ENCODE measurements around the gene CIZ1.
A peak's percentile ranks its signal among the peaks of the same experiment; 100 is the strongest.

Gene CIZ1

DNA sequence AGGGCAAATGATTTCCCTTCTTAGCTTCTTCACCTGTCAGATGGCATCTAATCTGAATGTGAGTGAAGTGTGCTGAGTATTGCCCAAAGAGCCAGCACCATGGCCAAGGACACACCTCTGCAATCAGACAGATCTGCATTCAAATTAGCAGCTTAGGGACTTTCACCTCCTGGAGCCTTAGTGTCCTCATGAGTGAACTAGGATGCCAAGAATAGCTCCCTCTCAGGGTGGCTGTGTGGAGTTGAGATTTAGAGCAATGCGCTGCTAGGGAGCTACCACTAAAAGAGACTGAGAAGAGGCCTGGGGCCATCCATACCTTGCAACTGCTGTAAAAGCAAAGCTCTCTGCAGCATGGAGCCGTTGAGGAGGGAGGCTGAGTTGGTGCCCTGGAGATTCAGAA, 1.4 kb downstream of the CIZ1 start:
- Histone ChIP-seq H3K4me2 (ENCODE audit: low read depth, low read length, poor library complexity, severe bottlenecking) (peak overlapping the region; percentile 99), H3K79me2 (ENCODE audit: insufficient read depth, low read length) (peaks cover 25% of the 10 kb centered on the region), H3F3A (ENCODE audit: low read depth) (no peaks in the 10 kb centered on the region), H3K36me3 (ENCODE audit: insufficient read depth, low read length) (no peaks in the 10 kb centered on the region; the same call in 1 of the 2 replicates), H3K9me2 (replicated peaks; ENCODE audit: low read depth, low read length) (no peaks in the 10 kb centered on the region), H3K9ac (ENCODE audit: low read depth, low read length, poor library complexity, severe bottlenecking) (peak overlapping the region; percentile 91), H3K4me1 (ENCODE audit: insufficient read depth, low read length, poor library complexity, severe bottlenecking) (peaks cover 27% of the 10 kb centered on the region), H3K9me3 (ENCODE audit: insufficient read depth, low read depth, low read length) (no peaks in the 10 kb centered on the region), H3K27me3 (ENCODE audit: insufficient read depth, low read length, poor library complexity, severe bottlenecking) (no peaks in the 10 kb centered on the region), H3K4me3 (ENCODE audit: low read length, poor library complexity, severe bottlenecking) (peak overlapping the region; percentile 99), H2AFZ (ENCODE audit: low read length) (no peak overlapping the region), H4K20me1 (ENCODE audit: insufficient read depth, low read length, poor library complexity, severe bottlenecking) (no peaks in the 10 kb centered on the region)
- TF ChIP-seq, protein P1, sequence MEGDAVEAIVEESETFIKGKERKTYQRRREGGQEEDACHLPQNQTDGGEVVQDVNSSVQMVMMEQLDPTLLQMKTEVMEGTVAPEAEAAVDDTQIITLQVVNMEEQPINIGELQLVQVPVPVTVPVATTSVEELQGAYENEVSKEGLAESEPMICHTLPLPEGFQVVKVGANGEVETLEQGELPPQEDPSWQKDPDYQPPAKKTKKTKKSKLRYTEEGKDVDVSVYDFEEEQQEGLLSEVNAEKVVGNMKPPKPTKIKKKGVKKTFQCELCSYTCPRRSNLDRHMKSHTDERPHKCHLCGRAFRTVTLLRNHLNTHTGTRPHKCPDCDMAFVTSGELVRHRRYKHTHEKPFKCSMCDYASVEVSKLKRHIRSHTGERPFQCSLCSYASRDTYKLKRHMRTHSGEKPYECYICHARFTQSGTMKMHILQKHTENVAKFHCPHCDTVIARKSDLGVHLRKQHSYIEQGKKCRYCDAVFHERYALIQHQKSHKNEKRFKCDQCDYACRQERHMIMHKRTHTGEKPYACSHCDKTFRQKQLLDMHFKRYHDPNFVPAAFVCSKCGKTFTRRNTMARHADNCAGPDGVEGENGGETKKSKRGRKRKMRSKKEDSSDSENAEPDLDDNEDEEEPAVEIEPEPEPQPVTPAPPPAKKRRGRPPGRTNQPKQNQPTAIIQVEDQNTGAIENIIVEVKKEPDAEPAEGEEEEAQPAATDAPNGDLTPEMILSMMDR (conservative IDR thresholded peaks at IDR 0.05; ENCODE audit: low read length) = 0 out of 2 replicates have a peak, but pooled peaks have one; percentile 8
- TF ChIP-seq EZH2phosphoT487 (IDR thresholded peaks at IDR 0.05; ENCODE audit: borderline replicate concordance) = no peak

DNA sequence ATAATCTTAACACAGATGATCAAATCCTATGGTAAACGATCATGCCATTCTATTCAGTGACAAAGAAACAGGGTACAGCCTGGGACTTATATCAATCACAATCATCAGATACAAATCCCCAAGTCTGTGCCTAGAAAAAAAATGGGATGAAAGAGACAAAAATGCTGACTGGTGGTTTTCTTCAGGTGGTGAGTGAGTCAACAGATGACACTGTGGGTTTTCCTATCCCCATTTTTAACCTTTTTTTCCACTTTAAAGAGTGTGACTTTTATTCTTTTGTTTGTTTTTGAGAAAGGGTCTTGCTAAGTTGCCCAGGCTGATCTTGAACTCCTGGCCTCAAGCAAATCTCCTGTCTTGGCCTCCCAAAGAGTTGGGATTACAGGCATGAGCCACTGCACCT, 3.2 kb downstream of the CIZ1 start:
- Histone ChIP-seq H3K4me2 (ENCODE audit: low read depth, low read length, poor library complexity, severe bottlenecking) (peak overlapping the region; percentile 35), H4K20me1 (ENCODE audit: insufficient read depth, low read length, poor library complexity, severe bottlenecking) (no peaks in the 10 kb centered on the region), H3K79me2 (ENCODE audit: insufficient read depth, low read length) (peaks cover 25% of the 10 kb centered on the region), H3K9ac (ENCODE audit: low read depth, low read length, poor library complexity, severe bottlenecking) (no peak overlapping the region), H3K4me1 (ENCODE audit: insufficient read depth, low read length, poor library complexity, severe bottlenecking) (peaks cover 27% of the 10 kb centered on the region), H2AFZ (ENCODE audit: low read length) (no peak overlapping the region), H3K36me3 (ENCODE audit: insufficient read depth, low read length) (no peaks in the 10 kb centered on the region; the same call in 1 of the 2 replicates), H3K27me3 (ENCODE audit: insufficient read depth, low read length, poor library complexity, severe bottlenecking) (no peaks in the 10 kb centered on the region), H3K9me2 (replicated peaks; ENCODE audit: low read depth, low read length) (no peaks in the 10 kb centered on the region), H3K9me3 (ENCODE audit: insufficient read depth, low read depth, low read length) (no peaks in the 10 kb centered on the region), H3K4me3 (ENCODE audit: low read length, poor library complexity, severe bottlenecking) (no peak overlapping the region), H3F3A (ENCODE audit: low read depth) (no peaks in the 10 kb centered on the region; the same call in 1 of the 2 replicates)
- no peak for TF ChIP-seq EZH2phosphoT487 (IDR thresholded peaks at IDR 0.05; ENCODE audit: borderline replicate concordance)
- TF ChIP-seq, protein P1 (conservative IDR thresholded peaks at IDR 0.05; ENCODE audit: low read length) = no peak

DNA sequence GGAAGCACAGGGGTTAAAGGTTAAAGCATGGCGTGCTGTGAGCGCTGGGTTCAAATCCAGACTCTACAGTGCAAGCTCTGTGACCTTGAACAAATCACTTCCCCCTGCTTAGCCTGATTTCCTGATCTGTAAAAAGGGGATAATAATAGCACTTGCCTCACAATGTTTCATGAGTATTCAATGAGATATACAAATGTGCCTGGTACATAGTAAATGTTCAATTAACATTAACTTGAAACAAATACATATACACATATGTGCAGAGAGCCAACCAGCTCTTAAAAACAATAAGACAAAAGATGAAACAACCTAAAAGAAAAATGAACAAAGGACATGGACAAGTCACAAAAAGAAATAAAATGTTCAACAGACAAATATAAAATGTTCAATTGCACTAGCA, 4.0 kb downstream of the CIZ1 start:
- Histone ChIP-seq H3K36me3 (ENCODE audit: insufficient read depth, low read length) (no peaks in the 10 kb centered on the region; the same call in 1 of the 2 replicates), H4K20me1 (ENCODE audit: insufficient read depth, low read length, poor library complexity, severe bottlenecking) (no peaks in the 10 kb centered on the region), H3K4me1 (ENCODE audit: insufficient read depth, low read length, poor library complexity, severe bottlenecking) (peaks cover 27% of the 10 kb centered on the region), H3F3A (ENCODE audit: low read depth) (no peaks in the 10 kb centered on the region; the same call in 1 of the 2 replicates), H3K27me3 (ENCODE audit: insufficient read depth, low read length, poor library complexity, severe bottlenecking) (no peaks in the 10 kb centered on the region), H3K9me3 (ENCODE audit: insufficient read depth, low read depth, low read length) (no peaks in the 10 kb centered on the region), H3K9me2 (replicated peaks; ENCODE audit: low read depth, low read length) (no peaks in the 10 kb centered on the region), H3K79me2 (ENCODE audit: insufficient read depth, low read length) (peaks cover 25% of the 10 kb centered on the region), H3K9ac (ENCODE audit: low read depth, low read length, poor library complexity, severe bottlenecking) (no peak overlapping the region), H3K4me2 (ENCODE audit: low read depth, low read length, poor library complexity, severe bottlenecking) (no peak overlapping the region), H2AFZ (ENCODE audit: low read length) (no peak overlapping the region), H3K4me3 (ENCODE audit: low read length, poor library complexity, severe bottlenecking) (no peak overlapping the region)
- TF ChIP-seq EZH2phosphoT487 (IDR thresholded peaks at IDR 0.05; ENCODE audit: borderline replicate concordance) = no peak
- TF ChIP-seq, protein P1 (conservative IDR thresholded peaks at IDR 0.05; ENCODE audit: low read length) = no peak
